CD4-positive, alpha-beta T cell treated with Interleukin-15 for 4 hours (primary cell): ENCODE data around the gene GEN1.

Source experiments
- DNase-seq: peaks from one replicate; pipeline ENCODE4 v3.0.0-alpha.2; 2020; ENCODE audit warnings: low spot score

The GEN1 gene

GRCh38 chr2:17754773-17755425 is 961 bp downstream of the GEN1 start:
- DNase-seq, result no peak

GRCh38 chr2:17756668-17757067 is 2.7 kb downstream of the GEN1 start:
- DNase-seq, result no peak

GRCh38 chr2:17757321-17757720 is 3.4 kb downstream of the GEN1 start:
- no peak for DNase-seq

GRCh38 chr2:17758118-17758517 is 4.2 kb downstream of the GEN1 start:
- no peak for DNase-seq

- DNase-seq, result no peak
These were observed 5.9 kb downstream of the GEN1 start for GRCh38 chr2:17759805-17760204.

- DNase-seq, result no peak
These were observed 8.5 kb downstream of the GEN1 start for GRCh38 chr2:17762451-17762850.

GRCh38 chr2:17763641-17764333 is 9.8 kb downstream of the GEN1 start:
- DNase-seq, result no peak

GRCh38 chr2:17765398-17765797 is 11.5 kb downstream of the GEN1 start:
- DNase-seq, result no peak

GRCh38 chr2:17768894-17769293 is 15.0 kb downstream of the GEN1 start:
- no peak for DNase-seq

- no peak for DNase-seq
These were observed 18.0 kb downstream of the GEN1 start for GRCh38 chr2:17771956-17772355.

GRCh38 chr2:17772532-17772931 is 18.6 kb downstream of the GEN1 start:
- no peak for DNase-seq

- no peak for DNase-seq
These were observed 26.6 kb downstream of the GEN1 start for GRCh38 chr2:17780546-17780945.

GRCh38 chr2:17781482-17781881 is 27.5 kb downstream of the GEN1 start:
- DNase-seq, result no peak

- no peak for DNase-seq
These were observed 32.8 kb downstream of the GEN1 start for GRCh38 chr2:17786727-17787126.

GRCh38 chr2:17788773-17789172 is 34.8 kb downstream of the GEN1 start:
- DNase-seq, result no peak

GRCh38 chr2:17790536-17790935 is 36.6 kb downstream of the GEN1 start:
- no peak for DNase-seq

- DNase-seq, result no peak
These were observed 37.3 kb downstream of the GEN1 start for GRCh38 chr2:17791121-17791816.

GRCh38 chr2:17791817-17792130 is 37.8 kb downstream of the GEN1 start:
- DNase-seq, result no peak

- no peak for DNase-seq
These were observed 38.6 kb downstream of the GEN1 start for GRCh38 chr2:17792515-17792914.

- DNase-seq, result no peak
These were observed 39.4 kb downstream of the GEN1 start for GRCh38 chr2:17793296-17793695.

GRCh38 chr2:17793803-17794354 is 39.9 kb downstream of the GEN1 start:
- DNase-seq, result no peak

GRCh38 chr2:17795309-17795708 is 41.4 kb downstream of the GEN1 start:
- no peak for DNase-seq

GRCh38 chr2:17798338-17798737 is 44.4 kb downstream of the GEN1 start:
- no peak for DNase-seq
